Panc1 (cell line): ENCODE measurements around the gene FRS2. TPM values are rescaled to one million over a fixed set of nuclear protein-coding genes. Genes with fewer than 3 reads are reported as not detected.

ENCODE experiments used
- microRNA-seq: library from miRNA; unstranded; fragments of <30 nt; microRNA quantifications from one replicate; pipeline ENCODE4 v1.1.0, GENCODE V29; 2020; ENCODE audit not compliant: unreplicated experiment
- total RNA-seq: library from RNA; stranded (reverse); gene quantifications from one replicate; pipeline ENCODE4 v1.2.1, GENCODE V29; 2021; ENCODE audit not compliant: unreplicated experiment

Gene FRS2
- total RNA-seq, 1 experiment from 2014 or later, result 26.6 TPM

Small RNAs within 50 kb of the gene (microRNA-seq; reads per million reads assigned to microRNA genes)
- gene MIR3913-1, result not detected
- not detected for gene MIR3913-2

Other genes starting within 250 kb of the FRS2 start
- 82.0 TPM for gene CPSF6, start 230.8 kb upstream of the FRS2 start, total RNA-seq
- gene LYZ, start 122.0 kb upstream of the FRS2 start, total RNA-seq, result 1.1 TPM
- 20.9 TPM for gene YEATS4, start 110.6 kb upstream of the FRS2 start, total RNA-seq
- gene CCT2, start 115.1 kb downstream of the FRS2 start, total RNA-seq, result 270 TPM
- gene LRRC10, start 140.5 kb downstream of the FRS2 start, total RNA-seq, result not detected
- 0.67 TPM for gene BEST3, start 228.9 kb downstream of the FRS2 start, total RNA-seq